Stimulated activated CD4-positive, alpha-beta T cell treated with anti-CD3 and anti-CD28 coated beads, Interleukin-2, amount 100 ng/mL, for 48 hours (primary cell): ENCODE measurements around the gene TJP3.
"Not testable (repeated sequence)": the region's sequence is repeated elsewhere in the genome, so short reads cannot be mapped to it uniquely, and the experiment has no call there.

Source experiments
- DNase-seq, 2 donors: peaks; one replicate each; pipeline ENCODE4 v3.0.0-alpha.2; 2020

TJP3 gene, protein sequence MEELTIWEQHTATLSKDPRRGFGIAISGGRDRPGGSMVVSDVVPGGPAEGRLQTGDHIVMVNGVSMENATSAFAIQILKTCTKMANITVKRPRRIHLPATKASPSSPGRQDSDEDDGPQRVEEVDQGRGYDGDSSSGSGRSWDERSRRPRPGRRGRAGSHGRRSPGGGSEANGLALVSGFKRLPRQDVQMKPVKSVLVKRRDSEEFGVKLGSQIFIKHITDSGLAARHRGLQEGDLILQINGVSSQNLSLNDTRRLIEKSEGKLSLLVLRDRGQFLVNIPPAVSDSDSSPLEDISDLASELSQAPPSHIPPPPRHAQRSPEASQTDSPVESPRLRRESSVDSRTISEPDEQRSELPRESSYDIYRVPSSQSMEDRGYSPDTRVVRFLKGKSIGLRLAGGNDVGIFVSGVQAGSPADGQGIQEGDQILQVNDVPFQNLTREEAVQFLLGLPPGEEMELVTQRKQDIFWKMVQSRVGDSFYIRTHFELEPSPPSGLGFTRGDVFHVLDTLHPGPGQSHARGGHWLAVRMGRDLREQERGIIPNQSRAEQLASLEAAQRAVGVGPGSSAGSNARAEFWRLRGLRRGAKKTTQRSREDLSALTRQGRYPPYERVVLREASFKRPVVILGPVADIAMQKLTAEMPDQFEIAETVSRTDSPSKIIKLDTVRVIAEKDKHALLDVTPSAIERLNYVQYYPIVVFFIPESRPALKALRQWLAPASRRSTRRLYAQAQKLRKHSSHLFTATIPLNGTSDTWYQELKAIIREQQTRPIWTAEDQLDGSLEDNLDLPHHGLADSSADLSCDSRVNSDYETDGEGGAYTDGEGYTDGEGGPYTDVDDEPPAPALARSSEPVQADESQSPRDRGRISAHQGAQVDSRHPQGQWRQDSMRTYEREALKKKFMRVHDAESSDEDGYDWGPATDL

DNA sequence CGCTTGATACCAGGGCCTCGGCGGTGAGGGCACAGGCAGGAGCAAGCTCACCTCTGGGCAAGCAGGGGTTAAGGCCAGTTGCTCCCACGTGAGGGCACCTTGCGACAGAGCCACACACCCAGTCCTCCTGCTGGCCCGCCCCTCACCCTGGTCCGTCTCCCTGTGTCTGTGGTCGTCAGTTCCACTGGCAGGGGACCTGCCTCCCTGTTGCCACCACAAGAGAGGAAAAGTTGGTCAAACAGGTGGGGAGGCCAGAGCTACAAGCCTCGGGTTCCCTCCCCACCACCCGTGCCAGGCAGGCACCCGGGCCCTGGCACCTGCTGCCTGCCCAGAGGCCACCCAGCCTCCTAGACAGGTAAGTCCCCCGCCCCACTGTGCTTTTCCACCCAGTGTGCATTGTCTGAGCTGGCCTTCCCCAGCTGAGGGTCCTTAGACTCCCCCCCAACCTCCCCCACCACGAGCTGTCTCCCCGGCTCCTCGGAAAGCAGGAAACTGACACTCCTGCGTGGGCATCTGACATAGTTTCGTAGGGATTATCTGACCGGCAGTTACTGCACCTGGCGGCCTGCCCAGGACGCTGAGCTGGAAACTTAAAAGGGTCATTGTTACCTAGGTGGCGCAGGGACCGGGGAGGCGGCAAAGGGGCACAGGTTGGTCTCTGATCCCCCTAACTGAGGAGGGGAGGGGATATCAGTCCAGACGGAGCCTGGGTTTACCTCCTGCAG is at the start of gene TJP3:
TSS of gene TJP3 (plus strand) at position 178 of the 725 bp plus-strand sequence. CDS start 20,049 bp downstream, outside the sequence.
- no peak for DNase-seq

DNA sequence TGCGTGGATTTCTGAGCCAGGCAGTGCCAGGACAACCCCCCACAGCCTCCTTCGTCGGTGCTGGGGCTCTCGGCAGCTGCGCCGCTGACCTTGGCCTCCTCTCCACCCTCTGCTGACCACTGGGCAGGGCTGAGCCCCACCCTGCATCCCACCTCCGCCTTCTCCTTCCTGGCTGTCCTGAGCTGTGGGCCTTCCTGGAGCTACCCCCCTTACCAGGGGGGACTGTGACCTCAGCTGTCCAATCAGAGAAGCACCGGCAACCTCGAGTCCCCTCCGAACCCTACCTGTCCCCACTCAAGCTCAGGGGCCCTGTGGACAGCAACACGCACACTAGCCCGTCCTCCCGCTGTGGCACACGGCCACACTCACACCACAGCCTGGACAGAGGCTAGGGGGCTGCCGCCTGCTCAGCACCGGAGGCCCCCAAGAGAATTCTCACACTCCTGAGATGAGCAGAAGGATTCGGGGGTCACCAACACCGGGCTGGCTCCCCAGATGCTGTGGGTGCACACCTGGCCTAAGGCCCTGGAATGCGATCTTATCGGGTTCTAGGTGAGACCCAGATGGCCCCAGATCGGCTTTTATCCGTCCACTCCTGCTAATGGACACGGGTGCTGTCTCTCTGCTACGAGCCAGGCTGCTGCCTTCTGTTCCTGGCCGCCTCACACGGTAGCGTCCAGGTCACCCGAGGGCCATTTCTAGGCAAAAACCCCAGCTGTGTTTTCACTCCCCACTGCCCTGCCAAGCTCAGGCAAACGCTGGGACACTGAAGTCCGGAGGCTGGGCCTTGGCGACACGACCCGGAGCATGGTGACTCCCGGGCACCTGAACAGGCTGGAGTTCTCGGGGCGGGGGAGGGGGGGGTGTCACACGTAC is 49.1 kb upstream of the TJP3 start:
- DNase-seq: no peak

DNA sequence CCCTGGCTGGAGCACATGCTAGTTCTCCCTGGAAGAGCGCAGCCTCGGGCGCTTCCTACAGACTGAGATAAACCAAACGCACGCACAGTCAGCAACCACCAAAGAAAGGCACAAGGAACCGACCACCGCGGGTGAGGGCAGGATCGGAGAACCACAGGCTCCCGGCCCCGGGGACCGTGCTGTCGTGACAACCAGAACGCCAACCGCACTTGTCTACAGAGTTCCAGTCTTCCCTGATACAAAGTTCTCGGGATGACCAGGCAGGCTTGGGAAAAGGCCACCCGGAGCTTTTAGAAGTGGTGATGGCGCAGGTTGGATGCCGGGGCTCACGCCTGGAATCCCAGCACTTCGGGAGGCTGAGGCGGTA is 48.5 kb upstream of the TJP3 start:
- no peak for DNase-seq

DNA sequence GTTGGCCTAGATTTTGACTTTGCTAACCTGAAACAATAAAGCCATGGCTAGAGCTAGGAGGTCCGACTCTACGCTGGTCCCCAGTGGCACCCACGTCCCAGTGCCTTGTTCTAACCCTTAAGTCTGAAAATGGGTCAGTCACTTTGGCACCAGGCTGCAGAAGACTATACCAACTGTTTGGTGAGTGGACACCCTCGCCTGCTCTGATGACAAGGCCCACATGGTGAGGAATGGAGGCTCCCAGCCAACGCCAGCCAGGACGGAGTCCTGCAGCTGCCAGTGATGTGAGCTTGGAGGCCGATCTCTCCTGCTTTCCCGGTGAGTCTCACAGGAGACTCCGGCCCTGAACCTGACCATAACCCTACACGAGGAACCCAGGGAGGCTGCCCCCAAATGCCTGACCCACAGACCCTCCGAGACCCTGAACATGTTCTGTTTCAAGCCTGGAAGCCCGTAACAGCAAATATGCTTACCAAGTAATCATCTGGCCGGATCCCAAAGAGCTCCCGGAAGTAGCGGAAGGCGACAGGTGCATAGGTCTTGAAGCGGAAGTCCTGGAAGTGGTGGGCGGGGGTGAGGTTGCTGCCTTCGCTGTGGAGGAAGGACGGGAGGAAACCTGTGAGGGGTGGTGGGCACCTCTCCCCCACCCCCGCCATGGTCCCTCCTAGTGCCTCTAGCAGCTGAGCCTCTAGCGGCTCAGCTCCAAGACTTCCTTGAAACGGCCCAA is 47.5 kb upstream of the TJP3 start:
- DNase-seq: no peak

DNA sequence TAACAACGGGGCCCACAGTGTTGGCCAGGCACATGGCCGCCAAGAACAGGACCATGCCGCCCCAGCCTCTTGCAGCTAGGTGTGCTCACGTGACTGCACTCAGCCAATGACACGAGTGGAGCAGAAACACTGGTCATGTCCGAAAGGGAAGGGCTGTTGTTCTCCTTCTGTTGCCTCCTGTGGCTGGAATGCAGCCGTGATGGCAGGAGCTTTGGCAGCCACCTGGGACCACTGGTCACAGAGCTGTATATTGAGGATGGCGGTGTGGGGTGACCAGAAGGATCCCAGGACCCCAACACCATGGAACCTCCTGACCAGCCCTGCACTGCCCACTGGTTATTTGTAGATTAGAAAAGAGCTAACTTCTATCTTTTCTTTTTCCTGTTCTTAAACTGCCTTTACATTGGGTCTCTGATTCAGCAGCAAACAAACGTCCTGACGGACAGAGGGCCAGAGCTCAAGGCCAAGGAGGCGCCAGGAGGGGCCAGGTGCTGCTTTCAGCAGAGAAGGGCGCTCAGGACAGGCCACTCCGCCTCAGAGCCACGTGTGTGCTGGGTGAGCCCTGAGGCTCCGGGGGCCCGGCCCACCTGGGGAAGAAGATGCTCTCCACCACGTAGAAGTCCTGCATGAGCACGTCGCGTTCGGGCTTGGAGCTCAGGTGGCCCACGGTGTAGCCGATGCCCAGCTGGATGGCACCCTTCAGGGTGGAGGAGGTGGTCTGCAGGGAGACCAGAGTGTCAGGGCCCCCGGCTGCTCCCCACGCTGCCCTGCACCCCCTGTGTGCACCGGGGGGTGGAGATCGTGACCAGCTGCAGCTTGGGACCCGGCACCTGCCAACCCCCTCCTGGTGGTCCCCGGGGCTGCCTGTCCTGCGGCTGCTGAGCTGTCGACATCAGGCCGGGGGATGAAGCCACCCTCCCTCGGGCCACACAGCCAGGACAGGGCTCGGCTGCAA is 46.6 kb upstream of the TJP3 start:
- DNase-seq: no peak

DNA sequence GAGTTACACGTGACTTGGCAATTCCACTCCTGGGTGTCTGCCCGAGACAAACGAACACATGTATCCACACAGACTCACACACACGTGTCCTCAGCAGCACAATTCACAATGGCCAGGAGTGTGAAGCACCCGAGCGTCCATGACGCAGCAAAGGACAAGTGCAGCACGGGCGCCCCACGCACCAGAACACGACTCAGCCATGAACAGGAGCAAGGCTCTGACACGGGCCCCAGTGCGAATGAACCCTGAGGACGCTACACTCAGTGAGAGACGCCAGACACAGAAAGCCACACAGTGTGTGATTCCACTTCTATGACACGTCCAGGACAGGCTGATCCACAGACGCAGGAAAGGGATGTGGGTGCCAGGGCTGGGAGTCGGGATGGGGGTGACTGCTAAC is 44.3 kb upstream of the TJP3 start:
- DNase-seq: no peak

DNA sequence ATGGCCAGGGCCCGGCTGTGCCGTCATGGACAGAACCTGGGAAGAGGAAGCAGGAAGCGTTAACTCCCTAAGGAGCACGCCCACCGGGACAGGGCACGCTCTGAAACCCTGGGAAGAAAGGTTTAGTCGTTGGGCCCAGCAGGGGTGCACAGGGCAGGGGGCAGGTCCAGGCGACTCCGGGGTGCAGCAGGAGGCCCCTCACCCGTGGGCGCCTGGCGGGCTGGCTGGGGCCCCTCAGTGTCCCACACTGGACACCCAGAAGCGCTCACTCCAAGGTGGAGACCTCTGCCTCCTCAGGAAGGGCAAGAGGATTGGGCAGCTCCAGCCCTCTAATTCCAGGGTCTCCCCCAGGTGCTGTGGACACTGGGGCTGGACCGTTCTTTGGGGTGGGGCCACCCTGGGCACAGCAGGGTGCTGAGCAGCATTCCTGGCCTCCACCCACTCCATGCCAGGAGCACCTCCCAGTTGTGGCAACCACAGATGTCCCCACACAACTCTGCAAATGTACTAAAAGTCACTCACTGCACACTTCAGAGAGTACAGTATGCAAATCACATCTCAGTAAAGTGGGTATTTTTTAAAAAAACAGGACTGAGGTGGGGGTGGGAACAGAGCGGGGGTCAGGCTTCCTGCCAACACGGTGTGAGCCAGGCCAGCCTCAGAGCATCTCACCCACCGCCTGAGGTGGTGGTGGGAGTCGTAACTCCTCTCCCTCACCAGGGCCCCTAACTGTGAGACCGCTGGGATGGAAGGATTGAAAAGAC is 43.1 kb upstream of the TJP3 start:
- no peak for DNase-seq

DNA sequence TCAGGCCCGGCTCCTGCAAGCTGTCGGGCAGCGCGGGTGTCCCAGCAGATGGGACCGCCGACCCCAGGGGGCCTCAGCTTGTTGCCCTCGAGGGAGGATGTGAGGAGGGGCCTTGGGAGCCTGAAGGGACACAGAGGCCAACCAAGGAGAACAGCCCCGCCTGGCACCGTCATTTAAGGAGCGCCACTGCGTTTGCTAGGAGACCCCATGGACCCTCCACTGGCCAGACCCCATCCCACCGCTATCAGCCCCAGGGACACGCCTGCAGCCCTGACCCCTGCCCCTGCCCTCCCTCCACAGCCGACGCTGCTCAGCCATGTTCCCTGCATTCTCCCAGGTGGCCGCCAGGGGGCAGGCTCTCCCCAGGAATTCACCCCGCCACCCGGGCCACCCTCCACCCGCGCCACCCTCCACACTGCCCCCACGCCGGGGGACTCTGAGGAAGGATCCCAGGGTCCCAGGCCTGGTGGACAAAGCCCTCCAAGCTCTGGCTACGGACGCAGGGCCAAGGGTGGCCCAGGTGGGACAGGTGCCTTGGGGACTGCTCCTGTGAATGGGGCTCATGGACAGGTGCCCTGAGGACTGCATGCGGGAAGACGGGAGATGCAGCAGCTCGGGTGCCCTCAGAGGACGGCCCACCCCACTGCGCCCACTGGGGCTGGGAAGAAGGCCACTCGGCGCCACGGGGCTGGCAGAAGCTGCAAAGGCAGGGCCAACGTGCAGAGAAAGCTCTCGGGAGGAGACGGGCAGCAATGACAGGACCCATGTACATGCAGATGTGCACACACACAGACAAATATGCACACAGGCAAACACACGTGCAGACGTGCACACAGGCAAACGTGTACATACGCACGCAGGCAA is 42.3 kb upstream of the TJP3 start:
- peak; percentile 73 to 79 for DNase-seq

DNA sequence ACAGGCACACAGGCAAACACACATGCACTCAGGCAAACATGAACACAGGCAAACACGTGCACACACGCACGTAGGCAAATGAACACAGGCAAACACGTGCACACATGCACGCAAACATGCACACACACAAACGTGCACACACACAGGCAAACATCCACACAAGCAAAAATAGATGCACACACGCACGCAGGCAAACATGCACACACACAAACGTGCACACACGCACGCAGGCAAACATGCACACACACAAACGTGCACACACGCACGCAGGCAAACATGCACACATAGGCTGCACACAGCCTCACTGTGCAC is 41.7 kb upstream of the TJP3 start:
- not testable (repeated sequence) for DNase-seq

DNA sequence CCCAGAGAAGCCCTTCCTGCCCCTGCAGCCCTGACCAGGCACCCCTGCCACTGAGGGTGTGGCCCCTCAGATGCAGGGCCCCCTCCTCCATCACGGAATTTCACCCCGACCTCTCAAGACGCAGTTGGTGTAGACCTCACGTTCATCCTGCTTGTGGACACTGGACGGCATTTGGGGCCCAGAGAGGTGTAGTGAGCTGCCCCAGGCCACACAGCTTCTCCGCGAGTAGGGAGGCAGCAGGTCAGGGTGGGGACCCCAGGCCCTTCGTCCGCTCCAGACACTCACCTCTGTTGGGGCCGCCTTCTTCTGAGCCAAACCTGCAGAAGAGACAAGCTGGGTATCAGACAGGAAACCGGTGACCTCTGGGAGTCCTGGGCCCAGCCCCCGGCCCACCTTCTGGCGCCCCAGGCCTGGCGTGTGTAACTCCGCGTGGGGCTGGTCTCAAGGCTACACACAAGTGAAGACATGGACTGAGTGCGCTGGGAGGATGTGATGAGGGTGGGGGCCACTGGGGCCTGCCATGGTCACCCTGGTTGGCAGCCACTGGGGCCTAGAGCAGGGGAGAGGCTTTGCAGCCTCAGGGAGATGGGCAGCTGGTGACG is 41.0 kb upstream of the TJP3 start:
- DNase-seq: no peak

DNA sequence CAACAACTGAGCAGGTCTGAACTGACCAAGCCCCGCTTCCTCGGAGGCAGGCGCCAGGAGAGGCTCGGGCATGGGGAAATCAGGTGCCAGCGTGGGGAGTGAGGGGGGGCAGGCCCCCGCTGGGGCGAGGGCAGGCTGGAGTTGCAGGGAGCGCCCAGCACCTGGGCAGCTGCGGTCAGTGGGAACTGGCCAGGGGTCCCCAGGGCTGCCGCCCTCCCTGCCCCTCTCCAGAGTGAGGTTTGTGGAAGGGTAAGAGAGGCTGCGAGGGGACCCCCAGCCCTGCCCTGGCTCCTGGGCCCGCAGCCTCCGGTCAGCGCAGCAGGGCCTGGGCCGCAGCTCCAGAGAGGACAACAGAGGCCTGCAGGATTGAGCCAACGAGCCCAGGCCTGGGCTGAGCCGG is 40.4 kb upstream of the TJP3 start:
- DNase-seq: no peak

DNA sequence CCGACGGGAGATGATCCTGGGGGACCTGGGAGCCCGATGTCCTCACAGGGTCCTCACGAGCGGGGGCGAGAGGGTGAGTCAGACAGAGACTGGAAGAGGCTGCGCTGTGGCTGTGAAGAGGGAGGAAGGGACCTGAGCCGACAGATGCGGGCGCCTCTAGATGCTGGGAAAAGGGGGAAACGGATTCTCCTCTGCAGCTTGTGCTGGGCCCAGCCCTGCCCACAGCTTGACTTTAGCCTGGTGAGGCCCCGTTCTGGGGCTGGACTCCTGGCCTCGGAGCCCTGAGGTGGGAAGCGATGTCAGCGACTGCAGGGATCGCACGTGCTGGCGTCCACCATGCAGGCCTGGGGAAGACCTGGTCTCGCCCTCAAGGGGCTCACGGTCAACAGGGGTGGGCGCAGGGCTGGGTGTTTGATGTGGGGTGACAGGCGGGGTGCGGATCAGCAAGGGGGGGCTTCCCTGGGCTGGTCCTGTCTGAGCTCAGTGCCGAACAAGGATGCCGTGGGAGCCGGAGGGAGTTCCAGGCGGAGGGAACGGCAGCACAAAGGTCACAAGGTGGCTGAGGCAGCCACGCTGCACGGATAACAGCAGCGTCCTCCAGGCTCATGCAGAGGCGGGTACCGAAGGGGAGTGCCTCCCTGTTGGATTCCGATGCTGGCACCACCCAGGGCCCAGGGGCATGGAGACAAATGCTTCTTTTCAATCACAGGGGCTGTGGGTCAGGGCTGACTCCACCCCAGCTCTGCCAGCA is 39.7 kb upstream of the TJP3 start:
- DNase-seq: no peak

DNA sequence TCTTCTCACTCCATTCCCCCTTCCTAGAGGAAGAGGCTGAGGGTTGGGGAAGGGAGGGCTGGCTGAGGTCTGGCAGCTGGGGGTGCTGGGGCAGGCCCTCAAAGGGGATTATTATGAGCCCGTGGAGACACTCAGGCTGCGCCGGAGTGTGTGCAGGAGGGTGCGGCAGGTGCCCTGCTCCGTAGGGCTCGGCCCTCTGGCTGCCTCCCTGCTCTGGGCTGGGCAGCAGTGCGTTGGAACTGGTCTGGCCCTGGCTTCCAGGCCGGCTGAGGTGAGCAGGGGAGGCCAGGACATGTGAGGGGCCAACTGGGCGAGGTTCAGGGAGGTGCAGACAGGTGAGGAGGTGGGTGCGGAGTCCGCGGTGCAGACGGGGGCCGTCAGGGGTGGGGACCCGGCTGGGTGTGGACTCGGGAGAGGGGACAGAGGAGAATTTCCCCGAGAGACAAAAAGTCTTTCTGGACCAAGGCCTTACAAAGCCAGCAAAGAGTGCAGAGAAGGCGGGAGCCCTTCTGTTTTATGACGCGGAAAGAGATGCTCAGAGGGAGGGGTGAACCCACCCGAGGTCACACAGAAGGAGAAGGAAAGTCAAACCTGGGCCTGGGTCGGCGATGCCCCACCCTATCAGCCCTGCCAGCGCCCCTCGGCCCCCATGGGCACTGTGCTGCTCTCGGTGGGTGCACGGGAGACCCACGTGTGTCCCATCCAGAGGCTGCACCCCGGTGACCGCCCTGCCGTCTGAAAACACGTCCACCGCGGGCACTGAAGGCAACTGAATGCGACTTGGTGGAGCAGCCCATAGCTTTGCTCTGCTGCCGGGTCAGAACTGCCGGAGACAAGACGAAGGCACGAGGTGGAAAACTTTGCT is 38.9 kb upstream of the TJP3 start:
- no peak for DNase-seq

DNA sequence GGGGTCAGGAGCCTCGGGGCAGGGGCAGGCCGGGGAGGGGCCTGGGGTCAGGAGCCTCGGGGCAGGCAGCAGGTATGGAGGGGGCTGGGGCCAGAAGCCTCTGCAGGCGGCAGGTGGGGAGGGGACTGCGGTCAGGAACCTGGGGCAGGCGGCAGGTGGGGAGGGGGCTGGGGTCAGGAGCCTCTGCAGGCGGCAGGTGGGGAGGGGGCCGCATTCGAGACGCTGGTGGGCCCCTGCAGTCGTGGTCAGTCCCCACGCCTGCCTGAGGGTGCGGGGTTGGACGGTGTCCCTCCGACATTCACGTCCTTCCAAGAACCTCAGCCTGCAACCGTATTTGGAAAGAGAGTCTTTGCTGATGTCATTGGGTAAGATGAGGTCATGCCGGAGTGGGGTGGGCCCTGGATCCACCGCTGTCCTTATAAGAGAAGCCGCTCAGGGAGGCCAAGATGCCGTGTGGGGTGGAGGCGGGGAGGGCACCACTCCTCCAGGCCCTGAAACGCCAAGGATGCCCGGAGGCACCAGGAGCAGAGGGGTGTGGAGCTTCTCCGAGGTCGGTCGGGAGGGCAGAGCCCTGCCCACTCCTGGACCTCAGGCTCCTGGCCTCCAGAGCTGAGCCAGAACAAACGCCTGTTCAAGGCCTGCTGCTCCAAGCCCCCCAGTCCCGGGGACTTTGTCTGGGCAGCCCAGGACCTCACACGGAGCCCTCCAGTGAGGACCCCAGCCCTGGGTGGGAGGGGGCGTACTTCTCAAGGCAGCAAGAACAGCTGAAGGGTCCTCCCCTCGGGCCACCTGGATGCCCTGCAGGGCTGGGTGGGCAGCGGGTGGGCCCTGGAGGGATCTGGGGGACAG is 38.0 kb upstream of the TJP3 start:
- no peak for DNase-seq
